ENCODE data around the gene PLA2G6. TPM values are rescaled to one million over a fixed set of nuclear protein-coding genes. Genes with fewer than 3 reads are reported as not detected.

Gene PLA2G6
- total and polyA plus RNA-seq, 2 of the 4 experiments (the other 2 are of a cell fraction): 6.1 to 10.3 TPM

DNA sequence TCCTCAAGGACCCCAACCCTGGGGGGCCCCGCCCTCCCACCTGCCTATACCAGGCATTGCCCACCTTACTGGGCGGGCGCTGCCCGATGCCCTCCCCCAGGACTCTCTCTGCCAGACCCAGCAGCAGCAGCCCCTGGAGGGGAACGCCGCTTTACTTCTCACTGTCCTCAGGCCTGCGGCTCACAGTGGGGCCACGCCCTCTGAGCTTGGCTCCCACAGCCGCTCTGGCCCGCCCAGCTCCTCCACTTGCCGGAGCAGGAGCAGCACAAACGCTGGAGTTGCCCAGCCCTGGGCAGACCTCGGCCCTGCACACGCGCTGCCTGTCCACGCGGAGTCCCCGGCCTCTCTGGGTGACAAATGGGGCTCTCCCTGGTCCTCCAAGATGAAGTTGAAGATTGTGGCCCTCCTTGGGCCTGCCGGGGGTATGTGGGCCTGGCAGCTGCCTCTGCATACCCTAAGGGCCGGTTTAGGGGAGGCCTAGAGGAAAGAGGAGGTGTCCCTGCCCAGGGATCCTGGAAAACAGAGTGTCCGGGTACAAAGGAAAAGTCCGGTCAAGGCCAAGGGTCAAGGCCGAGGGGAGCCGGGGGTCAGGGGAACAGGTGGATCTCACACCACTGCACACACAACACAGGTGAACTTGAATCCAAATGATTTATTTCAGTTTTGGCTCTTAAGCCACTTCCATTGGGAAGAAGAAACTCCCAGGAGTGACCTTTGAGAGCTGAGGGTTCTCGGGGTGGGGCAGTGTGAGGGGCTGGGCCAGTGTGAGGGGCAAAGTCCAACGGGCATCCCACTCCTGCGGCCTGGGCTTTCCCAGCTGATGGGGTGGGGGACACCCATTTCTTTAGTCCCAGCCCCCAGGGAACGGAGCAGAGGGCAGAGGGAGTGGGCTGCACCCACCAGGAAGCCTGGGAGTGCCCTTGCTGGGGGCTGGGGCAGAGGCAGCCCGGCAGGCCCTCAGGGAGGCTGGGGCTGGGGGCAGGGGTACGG lies 70.5 kb downstream of the PLA2G6 start:
- no peak for ATAC-seq (ENCODE audit: low read depth)
- BruUV-seq (replicated peaks): no TSS peak

More for the DNA sequence above, 70.5 kb downstream of the PLA2G6 start:
- Histone ChIP-seq H3K4me1 (ENCODE audit: control insufficient read depth, insufficient read depth, low read length) (no peaks in the 10 kb centered on the region; the same call in 1 of the 2 replicates), H4K8ac (ENCODE audit: low read depth in 2 of 2, low read length in 2 of 2) (no peak overlapping the region), H3K4ac (ENCODE audit: low read depth, low read length) (no peak overlapping the region), H3K36me3 (ENCODE audit: control insufficient read depth, insufficient read depth, low read length) (no peaks in the 10 kb centered on the region), H3K9me1 (ENCODE audit: insufficient read depth, low read length) (no peaks in the 10 kb centered on the region), H3K14ac (replicated peaks; ENCODE audit: low read depth, low read length) (no peak overlapping the region), H3K79me1 (ENCODE audit: low read depth in 1 of 2, low read length in 2 of 2) (no peaks in the 10 kb centered on the region), H3K56ac (ENCODE audit: extremely low read depth, insufficient read depth, low read length) (no peak overlapping the region), H4K20me1 (ENCODE audit: insufficient read depth, low read length) (no peaks in the 10 kb centered on the region), H2BK20ac (ENCODE audit: low read depth, low read length) (no peak overlapping the region), H3K9me3 (ENCODE audit: control insufficient read depth, insufficient read depth, low read length) (no peaks in the 10 kb centered on the region), H2AK5ac (ENCODE audit: low read depth, low read length) (no peak overlapping the region), H2AFZ (replicated peaks; ENCODE audit: low read length, poor library complexity) (no peak overlapping the region), H4K5ac (ENCODE audit: low read depth, low read length) (no peak overlapping the region), H3K27me3 (ENCODE audit: control insufficient read depth, insufficient read depth, low read length) (peaks cover 2% of the 10 kb centered on the region; the same call in 1 of the 2 replicates), H3K23ac (ENCODE audit: low read depth, low read length) (no peak overlapping the region), H2BK15ac (ENCODE audit: low read depth, low read length) (no peak overlapping the region), H2BK5ac (ENCODE audit: low read depth, low read length, poor library complexity, severe bottlenecking) (no peak overlapping the region), H3K4me3 (ENCODE audit: insufficient read depth, low read depth, low read length) (no peak overlapping the region), H3K18ac (ENCODE audit: low read depth, low read length) (no peak overlapping the region), H3K27ac (ENCODE audit: insufficient read depth, low read length) (no peak overlapping the region), H2BK120ac (ENCODE audit: low read depth, low read length) (no peak overlapping the region), H2AK9ac (replicated peaks; ENCODE audit: low read depth, low read length, poor library complexity) (no peak overlapping the region), H3K9ac (ENCODE audit: low read depth, low read length) (no peak overlapping the region), H4K91ac (ENCODE audit: insufficient read depth, low read depth, low read length) (no peak overlapping the region), H3K4me2 (ENCODE audit: low read depth, low read length) (no peak overlapping the region)
- ChIA-PET CTCF (no interaction called here), POLR2A (ENCODE audit: unreplicated experiment) (no interaction called here)
- intact Hi-C loops (cut with micrococcal nuclease): no loop called here
- TF ChIP-seq, protein P1, sequence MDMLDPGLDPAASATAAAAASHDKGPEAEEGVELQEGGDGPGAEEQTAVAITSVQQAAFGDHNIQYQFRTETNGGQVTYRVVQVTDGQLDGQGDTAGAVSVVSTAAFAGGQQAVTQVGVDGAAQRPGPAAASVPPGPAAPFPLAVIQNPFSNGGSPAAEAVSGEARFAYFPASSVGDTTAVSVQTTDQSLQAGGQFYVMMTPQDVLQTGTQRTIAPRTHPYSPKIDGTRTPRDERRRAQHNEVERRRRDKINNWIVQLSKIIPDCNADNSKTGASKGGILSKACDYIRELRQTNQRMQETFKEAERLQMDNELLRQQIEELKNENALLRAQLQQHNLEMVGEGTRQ (IDR thresholded peaks at IDR 0.05; ENCODE audit: low read depth, low read length): no peak
- TF ChIP-seq NFE2L2 (IDR thresholded peaks at IDR 0.05; ENCODE audit: low read depth, low read length): no peak
- TF ChIP-seq SMC3 (IDR thresholded peaks at IDR 0.05; ENCODE audit: low read depth, low read length): no peak
- TF ChIP-seq BHLHE40 (IDR thresholded peaks at IDR 0.05; ENCODE audit: low read depth, low read length): no peak
- TF ChIP-seq RAD21 (IDR thresholded peaks at IDR 0.05; ENCODE audit: low read length): no peak
- no peak for TF ChIP-seq FOS (IDR thresholded peaks at IDR 0.05; ENCODE audit: low read depth, low read length)
- no peak for TF ChIP-seq RCOR1 (IDR thresholded peaks at IDR 0.05; ENCODE audit: insufficient replicate concordance, low read length)
- TF ChIP-seq MAZ (IDR thresholded peaks at IDR 0.05; ENCODE audit: borderline replicate concordance, low read depth, low read length): no peak
- TF ChIP-seq MAFK (IDR thresholded peaks at IDR 0.05; ENCODE audit: low read depth, low read length): no peak
- TF ChIP-seq ELK1 (IDR thresholded peaks at IDR 0.05; ENCODE audit: borderline replicate concordance, low read depth, low read length): no peak
- TF ChIP-seq CTCF (conservative IDR thresholded peaks at IDR 0.05; ENCODE audit: low read depth, low read length): no peak
- no peak for TF ChIP-seq POLR2A (IDR thresholded peaks at IDR 0.05; ENCODE audit: low read depth, low read length)
- no peak for TF ChIP-seq CEBPB (IDR thresholded peaks at IDR 0.05; ENCODE audit: low read depth, low read length)
- no peak for TF ChIP-seq RFX5 (IDR thresholded peaks at IDR 0.05; ENCODE audit: low read depth, low read length)
- dilution Hi-C loops (cut with HindIII; ENCODE audit: low sequenced_read_pairs, unreplicated experiment): no loop called here
- DNase-seq: no peak
- 78% methylated on average over 13 of the region's 30 CpGs; no CpG with 5 or more reads in 1 of the 2 experiments for WGBS, 2 experiments (ENCODE audit: extremely low coverage in 2 of 2, insufficient read length in 1 of 2)
- in situ Hi-C loops (cut with MboI; ENCODE audit: low sequenced_read_pairs): no loop called here

Data from IMR-90 (cell line).